Omental fat pad (tissue), 4 donors: ENCODE results near the gene SCRN3. TPM values are rescaled to one million over a fixed set of nuclear protein-coding genes. Genes with fewer than 3 reads are reported as not detected.
A peak's percentile ranks its signal among the peaks of the same experiment; 100 is the strongest.

Experiments used
- ATAC-seq: fragments of 150-250 bp; one replicate; pipeline ENCODE4 v1.9.1; 2016; ENCODE audit warnings: mild to moderate bottlenecking, moderate library complexity; ENCODE audit not compliant: low FRiP score
- DNase-seq: peaks from one replicate; pipeline ENCODE4 v3.0.0-alpha.2; 2019; ENCODE audit warnings: low spot score
- total RNA-seq, 4 donors: library from RNA; depleted of rRNA; stranded (reverse); fragments of >200 nt; gene quantifications; one replicate each; pipeline ENCODE4 v1.1.0, GENCODE V29; 2016
- TF ChIP-seq, protein P1 (sequence below), 3 donors: fragments of 450-650 bp; IDR thresholded peaks; one replicate each; pipeline ENCODE4 v1.5.1; 2016 to 2017; ENCODE audit warnings: antibody characterized with exemption in 3 of 3, mild to moderate bottlenecking in 3 of 3, moderate library complexity in 2 of 3

The SCRN3 gene
- total RNA-seq, 4 donors from 2014 or later: 9.5 to 24.7 (median 18.0) TPM

DNA sequence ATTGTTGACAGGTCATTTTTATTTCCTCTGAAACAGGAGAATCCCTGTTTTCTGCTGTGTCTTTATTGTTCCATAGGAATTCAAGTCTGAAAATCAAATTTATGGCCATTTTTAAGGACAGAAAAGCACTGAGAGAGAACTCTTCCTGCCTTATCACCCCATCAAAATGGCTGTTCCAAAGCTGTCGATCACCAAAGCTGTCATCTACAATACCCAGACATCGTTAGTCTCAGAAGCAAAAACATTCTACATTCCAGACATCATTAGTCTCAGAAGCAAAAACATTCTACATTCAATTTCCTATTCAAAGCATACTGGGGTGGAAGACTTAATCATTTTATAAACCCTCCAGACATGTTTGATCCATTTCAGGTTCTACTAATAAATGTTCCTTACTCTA is 44.4 kb downstream of the SCRN3 start:
- TF ChIP-seq, protein P1, sequence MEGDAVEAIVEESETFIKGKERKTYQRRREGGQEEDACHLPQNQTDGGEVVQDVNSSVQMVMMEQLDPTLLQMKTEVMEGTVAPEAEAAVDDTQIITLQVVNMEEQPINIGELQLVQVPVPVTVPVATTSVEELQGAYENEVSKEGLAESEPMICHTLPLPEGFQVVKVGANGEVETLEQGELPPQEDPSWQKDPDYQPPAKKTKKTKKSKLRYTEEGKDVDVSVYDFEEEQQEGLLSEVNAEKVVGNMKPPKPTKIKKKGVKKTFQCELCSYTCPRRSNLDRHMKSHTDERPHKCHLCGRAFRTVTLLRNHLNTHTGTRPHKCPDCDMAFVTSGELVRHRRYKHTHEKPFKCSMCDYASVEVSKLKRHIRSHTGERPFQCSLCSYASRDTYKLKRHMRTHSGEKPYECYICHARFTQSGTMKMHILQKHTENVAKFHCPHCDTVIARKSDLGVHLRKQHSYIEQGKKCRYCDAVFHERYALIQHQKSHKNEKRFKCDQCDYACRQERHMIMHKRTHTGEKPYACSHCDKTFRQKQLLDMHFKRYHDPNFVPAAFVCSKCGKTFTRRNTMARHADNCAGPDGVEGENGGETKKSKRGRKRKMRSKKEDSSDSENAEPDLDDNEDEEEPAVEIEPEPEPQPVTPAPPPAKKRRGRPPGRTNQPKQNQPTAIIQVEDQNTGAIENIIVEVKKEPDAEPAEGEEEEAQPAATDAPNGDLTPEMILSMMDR (IDR thresholded peaks at IDR 0.05): no peak

DNA sequence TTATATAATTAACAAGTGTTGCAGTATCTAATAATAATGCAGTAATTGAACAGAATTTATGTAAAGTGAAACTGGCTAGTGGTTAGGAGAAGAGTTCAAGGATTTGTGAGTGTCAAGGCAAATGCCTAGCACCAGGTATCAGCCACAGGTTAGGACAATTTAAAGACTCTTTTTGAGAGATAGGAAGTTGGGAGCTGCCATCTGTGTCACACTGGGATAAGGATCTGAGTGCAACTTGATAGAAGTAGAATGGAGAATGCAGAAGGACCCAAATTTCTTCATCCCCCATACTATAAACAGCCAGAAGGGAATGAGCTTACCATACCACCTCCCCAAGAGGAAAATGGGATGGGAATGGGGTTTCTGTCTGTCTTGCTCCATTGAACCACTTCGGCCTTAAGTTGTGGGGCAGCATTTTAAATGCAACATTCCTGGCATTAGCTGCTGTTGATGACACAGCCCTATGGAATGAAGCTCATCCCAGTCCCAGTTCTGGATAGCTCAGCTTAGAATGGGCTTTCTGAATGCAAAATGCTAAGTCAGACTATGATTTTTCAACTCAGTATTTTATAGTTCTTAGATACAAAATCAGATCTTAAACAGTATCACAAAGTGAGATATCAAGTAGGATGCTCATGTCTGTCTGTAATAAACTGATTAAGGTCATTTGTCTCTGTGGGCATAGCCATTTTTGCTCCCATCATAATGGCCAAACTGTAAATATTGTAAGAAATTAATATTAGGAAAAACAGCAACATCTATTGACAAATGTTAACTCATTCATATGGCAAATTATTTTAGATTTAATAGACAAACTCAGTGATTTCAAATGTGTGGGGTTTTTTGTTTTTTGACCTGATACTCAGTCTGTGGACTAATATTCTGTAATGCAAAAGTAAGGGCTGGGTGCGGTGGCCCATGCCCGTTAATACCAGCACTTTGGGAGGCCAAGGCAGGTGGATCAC is 47.3 kb downstream of the SCRN3 start:
- peak; percentile 75 for ATAC-seq

More for the DNA sequence above, 44.4 kb downstream of the SCRN3 start:
- ATAC-seq (no peak), DNase-seq (no peak)

DNA sequence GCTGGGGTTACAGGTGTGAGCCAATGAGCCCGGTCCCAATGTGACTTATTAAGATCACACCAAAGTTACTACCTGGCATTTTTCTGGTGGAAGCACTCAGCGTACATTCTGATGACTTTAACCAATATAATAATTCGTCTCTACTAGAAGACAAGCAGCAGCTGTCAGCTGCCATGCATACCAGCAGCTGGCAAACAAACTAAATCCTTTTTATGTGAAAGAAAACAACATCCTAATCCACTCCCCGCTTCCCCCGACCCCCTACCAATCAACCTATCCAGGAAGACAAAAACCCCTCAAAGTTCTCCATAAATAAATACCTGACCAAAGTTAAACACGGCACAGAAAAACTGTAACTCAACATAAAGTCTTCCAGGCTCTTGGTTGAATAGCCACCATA is 49.2 kb downstream of the SCRN3 start:
- TF ChIP-seq, protein P1 (IDR thresholded peaks at IDR 0.05): no peak
- DNase-seq (no peak), ATAC-seq (no peak)

More for the DNA sequence above, 47.3 kb downstream of the SCRN3 start:
- TF ChIP-seq, protein P1 (IDR thresholded peaks at IDR 0.05): no peak
- no peak for DNase-seq

DNA sequence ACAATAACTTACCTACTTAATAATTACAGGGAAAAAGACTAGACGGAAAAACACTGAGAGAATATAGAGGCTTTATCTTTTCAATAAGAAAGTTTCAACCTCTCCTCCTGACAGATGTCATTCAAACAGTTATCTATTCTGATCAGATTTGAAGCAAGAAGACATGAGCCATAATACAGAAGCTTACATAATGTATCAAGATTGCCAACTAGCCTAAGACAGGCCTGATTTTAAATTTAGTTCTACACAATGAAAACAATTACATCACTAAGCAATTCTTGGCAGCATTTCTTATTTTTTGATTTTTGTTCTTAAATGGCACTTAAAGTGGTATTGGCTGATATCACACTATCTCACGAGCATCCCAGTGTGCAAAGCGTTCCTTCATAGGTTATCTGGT is 49.7 kb downstream of the SCRN3 start:
- no peak for ATAC-seq
- no peak for DNase-seq
- TF ChIP-seq, protein P1 (IDR thresholded peaks at IDR 0.05): no peak

DNA sequence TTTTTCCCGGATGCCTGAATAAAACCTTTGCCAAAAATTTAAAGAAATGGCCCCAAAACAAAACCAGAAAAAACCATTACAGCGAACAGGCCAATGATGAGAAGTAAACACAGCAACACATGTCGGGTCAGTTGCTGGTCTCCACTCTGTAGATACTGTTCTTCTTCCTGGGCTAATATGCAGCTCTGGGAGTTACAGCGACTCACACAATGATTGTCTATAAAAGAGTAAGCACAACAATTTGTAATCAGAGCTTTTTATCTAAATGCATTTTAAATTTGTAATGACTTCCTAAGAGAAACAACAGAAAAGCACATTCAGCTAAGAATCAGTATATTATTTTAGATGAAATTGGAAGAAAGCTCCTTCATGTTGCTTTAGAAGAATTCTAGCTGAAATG is 51.0 kb downstream of the SCRN3 start:
- ATAC-seq: no peak
- no peak for DNase-seq
- TF ChIP-seq, protein P1 (IDR thresholded peaks at IDR 0.05): no peak

DNA sequence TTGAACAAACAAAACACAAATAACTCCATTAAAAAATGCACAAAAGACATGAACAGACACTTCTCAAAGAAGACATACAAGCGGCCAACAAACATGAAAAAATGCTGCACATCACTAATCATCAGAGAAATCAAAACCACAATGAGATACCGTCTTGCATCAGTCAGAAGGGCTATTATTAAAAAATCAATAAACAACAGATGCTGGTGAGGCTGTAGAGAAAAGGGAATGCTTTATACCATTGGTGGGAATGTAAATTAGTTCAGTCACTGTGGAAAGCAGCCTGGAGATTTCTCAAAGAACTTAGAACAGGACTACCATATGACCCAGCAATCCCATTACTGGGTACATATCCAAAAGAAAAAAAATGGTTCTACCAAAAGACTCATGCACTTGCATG is 53.5 kb downstream of the SCRN3 start:
- DNase-seq: no peak
- no peak for ATAC-seq
- TF ChIP-seq, protein P1 (IDR thresholded peaks at IDR 0.05): no peak
